ENCODE measurements around the gene AIMP2. TPM values are rescaled to one million over a fixed set of nuclear protein-coding genes. Genes with fewer than 3 reads are reported as not detected.
A peak's percentile ranks its signal among the peaks of the same experiment; 100 is the strongest.
"Not testable (repeated sequence)": the region's sequence is repeated elsewhere in the genome, so short reads cannot be mapped to it uniquely, and the experiment has no call there.

AIMP2 gene
- total and polyA plus RNA-seq, 2 of the 4 experiments (the other 2 are of a cell fraction) = 57.5 to 58.6 TPM

DNA sequence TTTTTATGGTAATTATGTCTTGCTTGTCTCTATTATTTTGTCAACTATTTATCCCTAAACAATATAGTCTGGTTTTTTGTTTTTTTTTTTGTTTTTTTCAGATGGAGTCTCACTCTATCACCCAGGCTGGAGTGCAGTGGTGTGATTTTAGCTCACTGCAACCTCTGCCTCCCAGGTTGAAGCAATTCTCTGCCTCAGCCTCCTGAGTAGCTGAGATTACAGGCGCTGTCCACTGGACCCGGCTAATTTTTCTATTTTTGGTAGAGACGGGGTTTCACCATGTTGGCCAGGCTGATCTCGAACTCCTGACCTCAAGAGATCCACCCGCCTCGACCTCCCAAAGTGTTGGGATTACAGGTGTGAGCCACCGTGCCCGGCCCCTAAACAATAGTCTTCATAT lies 1.3 kb downstream of the AIMP2 start:
- Histone ChIP-seq H3K9ac (ENCODE audit: low read depth, low read length) (0 out of 2 replicates have a peak overlapping the region, but pooled peaks have one; percentile 80), H3K4me2 (ENCODE audit: low read depth, low read length) (peak overlapping the region; percentile 33), H4K8ac (ENCODE audit: low read depth in 2 of 2, low read length in 2 of 2) (peak overlapping the region in 1 of 2 experiments; percentile 29; a peak in 1 of 4 replicates), H3K4ac (ENCODE audit: low read depth, low read length) (0 out of 2 replicates have a peak overlapping the region, but pooled peaks have one; percentile 73), H3K79me1 (ENCODE audit: low read depth in 1 of 2, low read length in 2 of 2) (peaks cover 9 to 64% of the 10 kb centered on the region in 2 experiments), H3K23ac (ENCODE audit: low read depth, low read length) (peak overlapping the region; percentile 76; the same call in 1 of the 2 replicates), H3K36me3 (ENCODE audit: control insufficient read depth, insufficient read depth, low read length) (peaks cover 10% of the 10 kb centered on the region)
- H3K9me3 ChIP-seq (ENCODE audit: control insufficient read depth, insufficient read depth, low read length); BruUV-seq (replicated peaks); H3K27ac ChIP-seq (ENCODE audit: insufficient read depth, low read length); in situ Hi-C loops (cut with MboI; ENCODE audit: low sequenced_read_pairs); POLR2A ChIA-PET (ENCODE audit: unreplicated experiment); H3K4me1 ChIP-seq (ENCODE audit: control insufficient read depth, insufficient read depth, low read length); H2BK15ac ChIP-seq (ENCODE audit: low read depth, low read length); H3K18ac ChIP-seq (ENCODE audit: low read depth, low read length); H4K91ac ChIP-seq (ENCODE audit: insufficient read depth, low read depth, low read length); H2BK20ac ChIP-seq (ENCODE audit: low read depth, low read length); DNase-seq; H2AK5ac ChIP-seq (ENCODE audit: low read depth, low read length); H2BK120ac ChIP-seq (ENCODE audit: low read depth, low read length); H2AFZ ChIP-seq (replicated peaks; ENCODE audit: low read length, poor library complexity); H3K14ac ChIP-seq (replicated peaks; ENCODE audit: low read depth, low read length); ATAC-seq (ENCODE audit: low read depth); H3K27me3 ChIP-seq (ENCODE audit: control insufficient read depth, insufficient read depth, low read length); H2AK9ac ChIP-seq (replicated peaks; ENCODE audit: low read depth, low read length, poor library complexity); intact Hi-C loops (cut with micrococcal nuclease); H3K56ac ChIP-seq (ENCODE audit: extremely low read depth, insufficient read depth, low read length); H3K9me1 ChIP-seq (ENCODE audit: insufficient read depth, low read length); H2BK5ac ChIP-seq (ENCODE audit: low read depth, low read length, poor library complexity, severe bottlenecking); H4K20me1 ChIP-seq (ENCODE audit: insufficient read depth, low read length); H3K4me3 ChIP-seq (ENCODE audit: insufficient read depth, low read depth, low read length); CTCF ChIA-PET; H4K5ac ChIP-seq (ENCODE audit: low read depth, low read length); dilution Hi-C loops (cut with HindIII; ENCODE audit: low sequenced_read_pairs, unreplicated experiment): not testable (repeated sequence)
- WGBS, 2 experiments (ENCODE audit: extremely low coverage in 2 of 2, insufficient read length in 1 of 2) = 100% methylated on average over 1 of the region's 8 CpGs; no CpG with 5 or more reads in 1 of the 2 experiments
